WERI-Rb-1 (cell line): Measurements from ENCODE around the gene NUDT7.

Source experiments
- DNase-seq: peaks from one replicate; pipeline ENCODE4 v3.0.0-alpha.2; 2020
- H3K27ac ChIP-seq: fragments of 250-450 bp; sonication (Bioruptor Pico); 2 replicates; pipeline ENCODE4 v1.5.1; 2020; ENCODE audit warnings: mild to moderate bottlenecking, moderate library complexity
- H3K27me3 ChIP-seq: fragments of 250-450 bp; sonication (Bioruptor Pico); 2 replicates; pipeline ENCODE4 v1.5.1; 2021; ENCODE audit warnings: mild to moderate bottlenecking, low read depth, moderate library complexity; ENCODE audit not compliant: insufficient read depth, severe bottlenecking
- H3K36me3 ChIP-seq: fragments of 250-450 bp; sonication (Bioruptor Pico); 2 replicates; pipeline ENCODE4 v1.5.1; 2020; ENCODE audit warnings: mild to moderate bottlenecking, moderate library complexity
- H3K4me3 ChIP-seq: 2 replicates; pipeline ENCODE4 v1.5.1; 2011; ENCODE audit warnings: low read depth, mild to moderate bottlenecking, control low read depth, low read length
- H3K9me3 ChIP-seq: fragments of 250-450 bp; sonication (Bioruptor Pico); 2 replicates; pipeline ENCODE4 v1.5.1; 2021; ENCODE audit warnings: mild to moderate bottlenecking, moderate library complexity; ENCODE audit not compliant: severe bottlenecking
- CTCF ChIP-seq: IDR thresholded peaks from 2 replicates; pipeline ENCODE4 v1.5.1; 2011; ENCODE audit warnings: low read depth, mild to moderate bottlenecking, control low read depth, inconsistent platforms, low read length

The NUDT7 gene

DNA sequence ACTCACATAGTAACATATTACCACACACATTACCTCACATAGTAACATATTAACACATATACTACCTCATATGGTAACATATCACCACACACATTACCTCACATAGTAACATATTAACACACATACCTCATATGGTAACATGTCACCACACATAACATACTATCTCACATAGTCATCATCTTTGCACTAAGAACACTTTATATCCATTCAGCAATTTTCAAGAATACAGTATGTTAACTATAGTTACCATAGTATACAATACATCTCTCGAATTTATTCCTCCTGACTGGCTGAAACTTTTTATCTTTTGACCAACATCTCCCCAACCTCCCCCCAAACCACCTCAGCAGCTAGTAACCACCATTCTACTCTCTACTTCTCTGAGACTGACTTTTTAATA, 7.6 kb downstream of the NUDT7 start:
- H3K36me3 ChIP-seq = no peaks in the 10 kb centered on the region
- TF ChIP-seq CTCF = no peak
- DNase-seq = no peak
- no peak overlapping the region for H3K27ac ChIP-seq
- H3K4me3 ChIP-seq = no peak overlapping the region
- H3K27me3 ChIP-seq = no peaks in the 10 kb centered on the region
- H3K9me3 ChIP-seq = no peaks in the 10 kb centered on the region

DNA sequence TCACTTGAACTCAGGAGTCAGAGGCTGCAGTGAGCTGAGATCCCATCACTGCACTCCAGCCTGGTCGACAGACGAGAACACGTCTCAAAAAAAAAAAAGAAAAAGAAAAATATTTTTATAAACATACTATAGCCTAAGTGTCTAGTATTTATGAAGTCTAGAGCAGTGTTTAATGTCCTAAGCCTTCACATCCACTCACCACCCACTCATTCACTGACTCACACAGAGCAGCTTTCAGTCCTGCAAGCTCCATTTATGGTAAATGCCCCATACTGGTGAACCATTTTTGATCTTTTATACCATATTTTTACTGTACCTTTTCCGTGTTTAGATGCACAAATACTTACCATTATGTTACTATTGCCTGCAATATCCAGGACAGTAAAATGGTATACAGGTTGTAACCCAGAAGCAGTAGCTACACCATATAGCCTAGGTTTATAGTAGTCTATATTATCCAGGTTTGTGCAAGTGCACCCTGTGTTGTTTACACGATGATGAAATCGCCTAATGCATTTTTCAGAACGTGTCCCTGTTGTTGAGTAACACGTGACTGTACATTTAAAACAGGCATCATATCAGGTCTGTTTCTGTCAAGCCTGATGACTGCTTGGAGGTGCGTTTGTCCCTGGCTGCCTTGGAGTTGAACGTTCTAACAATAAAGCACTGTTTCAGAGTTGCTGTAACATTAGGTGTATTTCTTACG, 10.1 kb downstream of the NUDT7 start:
- Histone ChIP-seq H3K4me3 (no peak overlapping the region), H3K36me3 (no peaks in the 10 kb centered on the region), H3K9me3 (no peaks in the 10 kb centered on the region), H3K27ac (no peak overlapping the region), H3K27me3 (no peaks in the 10 kb centered on the region)
- no peak for TF ChIP-seq CTCF
- DNase-seq = no peak

GRCh38 chr16:77736879-77737278, 14.6 kb downstream of the NUDT7 start:
- Histone ChIP-seq H3K36me3 (no peaks in the 10 kb centered on the region), H3K27ac (no peak overlapping the region), H3K27me3 (no peaks in the 10 kb centered on the region), H3K9me3 (no peaks in the 10 kb centered on the region), H3K4me3 (no peak overlapping the region)
- no peak for TF ChIP-seq CTCF
- no peak for DNase-seq

DNA sequence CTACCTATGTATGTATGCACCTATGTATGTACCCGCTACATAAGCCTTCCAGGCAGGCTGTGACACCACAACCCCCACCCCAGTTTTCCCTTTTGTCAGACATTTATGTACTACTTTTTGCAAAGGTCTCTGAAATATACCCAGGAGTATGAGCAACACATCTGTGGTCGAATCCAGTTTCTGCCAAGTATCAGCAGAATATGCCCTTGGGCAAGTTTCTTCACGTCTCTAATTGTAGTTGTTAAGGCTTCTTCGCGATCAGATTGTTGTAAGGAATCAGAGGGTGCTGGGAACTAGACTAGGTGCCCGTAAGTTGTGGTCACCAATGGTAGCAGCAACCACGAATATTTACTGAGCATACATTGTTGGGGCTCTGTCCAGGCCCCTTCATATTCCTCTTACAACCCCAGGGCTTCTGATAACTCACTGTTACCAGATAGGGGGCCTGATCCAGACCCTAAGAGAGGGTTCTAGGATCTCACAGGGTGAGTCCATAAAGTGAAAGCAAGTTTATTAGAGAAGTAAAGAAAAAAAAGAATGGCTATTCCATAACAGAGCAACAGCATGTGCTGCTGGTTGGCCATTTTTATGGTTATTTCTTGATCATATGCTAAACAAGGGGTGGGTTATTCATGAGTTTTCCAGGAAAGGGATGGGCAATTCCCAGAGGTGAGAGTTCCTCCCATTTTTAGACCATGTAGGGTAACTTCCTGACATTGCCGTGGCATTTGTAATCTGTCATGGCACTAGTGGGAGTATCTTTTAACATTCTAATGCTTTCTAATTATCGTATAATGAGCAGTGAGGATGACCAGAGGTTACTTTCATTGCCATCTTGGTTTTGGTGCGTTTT, 16.6 kb downstream of the NUDT7 start:
- Histone ChIP-seq H3K27me3 (no peaks in the 10 kb centered on the region), H3K27ac (no peak overlapping the region), H3K36me3 (no peaks in the 10 kb centered on the region), H3K4me3 (no peak overlapping the region), H3K9me3 (no peaks in the 10 kb centered on the region)
- DNase-seq = no peak
- TF ChIP-seq CTCF = no peak

DNA sequence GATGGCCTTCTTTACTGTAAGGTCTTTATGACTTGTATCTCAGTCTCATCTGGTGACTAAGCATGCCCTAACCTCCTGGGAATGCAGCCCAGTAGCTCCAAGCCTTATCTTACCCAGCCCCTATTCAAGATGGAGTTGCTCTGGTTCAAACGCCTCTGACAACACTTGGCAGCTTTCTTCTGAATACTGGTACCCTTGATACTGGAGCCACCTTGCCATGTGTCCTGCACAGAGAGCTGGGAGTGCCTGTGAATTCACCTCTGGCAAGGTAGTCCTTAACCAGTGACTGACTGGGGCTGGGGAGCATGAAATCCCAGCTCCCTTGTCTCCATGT, 17.2 kb downstream of the NUDT7 start:
- TF ChIP-seq CTCF = no peak
- no peak overlapping the region for H3K27ac ChIP-seq
- no peaks in the 10 kb centered on the region for H3K27me3 ChIP-seq
- no peaks in the 10 kb centered on the region for H3K36me3 ChIP-seq
- H3K4me3 ChIP-seq = no peak overlapping the region
- no peaks in the 10 kb centered on the region for H3K9me3 ChIP-seq
- no peak for DNase-seq
